GM12801 (cell line): ENCODE data around the gene B3GLCT.

Experiments
- CTCF ChIP-seq: IDR thresholded peaks from one replicate; pipeline ENCODE4 v1.5.1; 2011; ENCODE audit warnings: control low read depth; ENCODE audit not compliant: insufficient read length; ENCODE audit errors: extremely low read depth

Gene B3GLCT

GRCh38 chr13:31174018-31174417, 25.8 kb upstream of the B3GLCT start:
- no peak for TF ChIP-seq CTCF

- no peak for TF ChIP-seq CTCF
These were observed 23.8 kb upstream of the B3GLCT start for GRCh38 chr13:31175847-31176532.

- TF ChIP-seq CTCF: no peak
These were observed 20.5 kb upstream of the B3GLCT start for GRCh38 chr13:31179241-31179640.

GRCh38 chr13:31179754-31180153, 20.0 kb upstream of the B3GLCT start:
- TF ChIP-seq CTCF: no peak

- no peak for TF ChIP-seq CTCF
These were observed 16.8 kb upstream of the B3GLCT start for GRCh38 chr13:31182987-31183386.

GRCh38 chr13:31184451-31184850, 15.3 kb upstream of the B3GLCT start:
- TF ChIP-seq CTCF: no peak

GRCh38 chr13:31184981-31185645, 14.7 kb upstream of the B3GLCT start:
- TF ChIP-seq CTCF: no peak
